MCF 10A (cell line): Measurements from ENCODE around the gene LYSMD1. TPM values are rescaled to one million over a fixed set of nuclear protein-coding genes. Genes with fewer than 3 reads are reported as not detected.

Experiments
- BruUV-seq: library from RNA; stranded (reverse); fragments of 400-500 nt; replicated peaks from 2 replicates; lab custom pipeline; 2021; lab: Mats Ljungman, UMichigan
- CTCF ChIA-PET: fragments of 300-600 bp; sonication (Branson Sonifier 250); formaldehyde crosslinking; extraction: SDS; loops from one replicate; lab custom pipeline; 2021; ENCODE audit warnings: antibody characterized with exemption, inconsistent platforms; lab: Yijun Ruan, JAX
- POLR2A ChIA-PET: fragments of 300-600, 350-650 bp; sonication (Branson Sonifier 250); formaldehyde crosslinking; extraction: SDS; loops from one replicate; lab custom pipeline; 2020; ENCODE audit warnings: antibody characterized with exemption, inconsistent platforms; lab: Yijun Ruan, JAX
- DNase-seq: peaks from one replicate; pipeline ENCODE4 v3.0.0-alpha.2; 2018; ENCODE audit not compliant: unreplicated experiment
- H3K27ac Mint-ChIP-seq: one replicate; pipeline ENCODE4 v1.8.0; 2022; ENCODE audit warnings: mild to moderate bottlenecking, low read depth, mixed read lengths; ENCODE audit not compliant: unreplicated experiment
- H3K27me3 Mint-ChIP-seq: one replicate; pipeline ENCODE4 v1.8.0; 2022; ENCODE audit warnings: mixed read lengths; ENCODE audit not compliant: insufficient read depth, unreplicated experiment
- H3K36me3 Mint-ChIP-seq: one replicate; pipeline ENCODE4 v1.8.0; 2022; ENCODE audit warnings: mild to moderate bottlenecking, moderate library complexity, mixed read lengths; ENCODE audit not compliant: insufficient read depth, unreplicated experiment
- H3K4me1 Mint-ChIP-seq: one replicate; pipeline ENCODE4 v1.8.0; 2022; ENCODE audit warnings: mixed read lengths; ENCODE audit not compliant: insufficient read depth, unreplicated experiment
- H3K4me3 Mint-ChIP-seq: one replicate; pipeline ENCODE4 v1.8.0; 2022; ENCODE audit warnings: mild to moderate bottlenecking, moderate library complexity, mixed read lengths; ENCODE audit not compliant: unreplicated experiment
- H3K9me3 Mint-ChIP-seq: one replicate; pipeline ENCODE4 v1.8.0; 2022; ENCODE audit warnings: mixed read lengths; ENCODE audit not compliant: unreplicated experiment
- intact Hi-C: fragments of 100-400 bp; cut with micrococcal nuclease; formaldehyde crosslinking; loops from 2 replicates; pipeline ENCODE4 v1.14.1; 2022
- total RNA-seq: library from RNA; stranded (reverse); gene quantifications from 2 replicates; pipeline ENCODE4 v1.2.3, GENCODE V29; 2022
- TF ChIP-seq, protein P1 (sequence below): fragments of 200-600 bp; IDR thresholded peaks from one replicate; pipeline ENCODE4 v1.8.0; 2022; ENCODE audit warnings: antibody characterized with exemption, mild to moderate bottlenecking; ENCODE audit not compliant: unreplicated experiment

LYSMD1 gene
- total RNA-seq, 1 experiment from 2014 or later: 14.4 TPM

DNA sequence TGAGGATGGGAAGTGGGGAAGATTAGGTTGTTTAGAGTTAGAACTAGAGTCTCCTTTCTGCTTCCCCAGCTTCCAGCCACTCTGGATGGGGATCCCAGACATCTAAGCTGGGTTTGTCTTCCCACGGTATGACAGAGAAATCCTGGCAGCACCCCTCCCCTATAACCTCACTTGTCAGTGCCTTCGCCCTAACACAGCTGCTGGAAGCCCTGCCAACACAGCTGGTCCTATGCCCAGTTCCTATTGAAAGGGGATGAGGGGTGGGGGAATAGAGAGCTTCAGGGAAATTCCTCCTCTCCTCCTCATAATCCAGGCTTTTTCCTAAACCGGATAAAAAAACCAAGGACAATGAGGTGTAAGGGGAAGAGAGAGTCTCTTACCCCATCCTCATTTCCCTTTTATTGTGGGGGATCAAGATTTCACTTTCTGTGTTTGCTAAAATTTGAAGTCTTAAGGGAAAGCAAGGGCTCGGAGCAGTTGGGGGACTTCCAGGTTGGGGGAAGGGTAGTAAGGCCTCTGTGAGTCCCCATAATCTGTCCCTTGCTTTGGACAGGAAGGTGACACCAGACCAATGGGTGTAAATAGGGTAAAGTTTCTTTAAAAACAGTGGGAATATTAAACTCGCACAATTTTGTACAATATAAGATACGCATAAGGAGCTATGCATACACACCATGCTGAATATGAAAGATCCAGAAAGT lies 9.5 kb upstream of the LYSMD1 start:
- Mint-ChIP-seq H3K4me1 (no peaks in the 10 kb centered on the region), H3K36me3 (peaks cover 63% of the 10 kb centered on the region), H3K9me3 (no peaks in the 10 kb centered on the region), H3K27me3 (no peaks in the 10 kb centered on the region), H3K4me3 (no peak overlapping the region), H3K27ac (peak overlapping the region; percentile 7)
- intact Hi-C loops: no loop called here
- BruUV-seq: no TSS peak
- ChIA-PET POLR2A (interaction anchor here (1.8 to 4.0 kb wide), 4 partner anchors 8 to 79 kb away, joined by 5 to 24 read pairs (median 12); partner anchors contain the start of genes LYSMD1, PSMD4, SCNM1 and VPS72), CTCF (interaction anchor here (0.5 to 1.3 kb wide), 12 partner anchors 10 to 195 kb away, joined by 3 to 5 read pairs (median 4); partner anchors contain the start of gene VPS72)
- no peak for DNase-seq
- TF ChIP-seq, protein P1, sequence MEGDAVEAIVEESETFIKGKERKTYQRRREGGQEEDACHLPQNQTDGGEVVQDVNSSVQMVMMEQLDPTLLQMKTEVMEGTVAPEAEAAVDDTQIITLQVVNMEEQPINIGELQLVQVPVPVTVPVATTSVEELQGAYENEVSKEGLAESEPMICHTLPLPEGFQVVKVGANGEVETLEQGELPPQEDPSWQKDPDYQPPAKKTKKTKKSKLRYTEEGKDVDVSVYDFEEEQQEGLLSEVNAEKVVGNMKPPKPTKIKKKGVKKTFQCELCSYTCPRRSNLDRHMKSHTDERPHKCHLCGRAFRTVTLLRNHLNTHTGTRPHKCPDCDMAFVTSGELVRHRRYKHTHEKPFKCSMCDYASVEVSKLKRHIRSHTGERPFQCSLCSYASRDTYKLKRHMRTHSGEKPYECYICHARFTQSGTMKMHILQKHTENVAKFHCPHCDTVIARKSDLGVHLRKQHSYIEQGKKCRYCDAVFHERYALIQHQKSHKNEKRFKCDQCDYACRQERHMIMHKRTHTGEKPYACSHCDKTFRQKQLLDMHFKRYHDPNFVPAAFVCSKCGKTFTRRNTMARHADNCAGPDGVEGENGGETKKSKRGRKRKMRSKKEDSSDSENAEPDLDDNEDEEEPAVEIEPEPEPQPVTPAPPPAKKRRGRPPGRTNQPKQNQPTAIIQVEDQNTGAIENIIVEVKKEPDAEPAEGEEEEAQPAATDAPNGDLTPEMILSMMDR: no peak

DNA sequence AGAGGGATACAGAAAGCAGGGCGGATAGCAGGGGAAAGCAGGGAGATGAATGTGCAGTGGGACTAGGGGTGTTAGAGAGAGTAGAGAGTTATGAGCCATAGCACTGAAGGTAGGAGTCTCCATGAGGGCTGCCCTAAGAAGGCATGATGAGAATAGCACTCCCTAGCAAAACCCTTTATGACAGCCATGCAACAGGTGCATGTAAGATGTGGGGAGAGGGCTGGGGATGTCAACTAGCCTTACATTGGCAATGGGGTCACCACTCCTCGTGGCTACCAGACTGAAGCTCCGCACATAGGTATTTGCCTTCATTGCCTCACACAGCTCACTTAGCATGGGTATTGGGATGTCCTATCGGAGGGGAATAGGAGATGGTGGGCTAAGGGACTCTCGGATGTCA lies 5.5 kb upstream of the LYSMD1 start:
- H3K4me3 Mint-ChIP-seq: no peak overlapping the region
- intact Hi-C loops: no loop called here
- ChIA-PET CTCF (interaction anchor here (0.5 to 2.0 kb wide), 13 partner anchors 16 to 608 kb away, joined by 3 to 7 read pairs (median 3); partner anchors contain the start of genes PI4KB, PSMB4 and PSMD4), POLR2A (interaction anchor here (0.6 to 2.3 kb wide), 2 partner anchors 18 to 1098 kb away, joined by 3 to 8 read pairs; partner anchors contain the start of gene VPS72)
- peaks cover 9% of the 10 kb centered on the region for H3K4me1 Mint-ChIP-seq
- TF ChIP-seq, protein P1: no peak
- peak overlapping the region; percentile 20 for H3K27ac Mint-ChIP-seq
- no peak for DNase-seq
- peaks cover 52% of the 10 kb centered on the region for H3K36me3 Mint-ChIP-seq
- no peaks in the 10 kb centered on the region for H3K27me3 Mint-ChIP-seq
- H3K9me3 Mint-ChIP-seq: no peaks in the 10 kb centered on the region
- BruUV-seq: no TSS peak

DNA sequence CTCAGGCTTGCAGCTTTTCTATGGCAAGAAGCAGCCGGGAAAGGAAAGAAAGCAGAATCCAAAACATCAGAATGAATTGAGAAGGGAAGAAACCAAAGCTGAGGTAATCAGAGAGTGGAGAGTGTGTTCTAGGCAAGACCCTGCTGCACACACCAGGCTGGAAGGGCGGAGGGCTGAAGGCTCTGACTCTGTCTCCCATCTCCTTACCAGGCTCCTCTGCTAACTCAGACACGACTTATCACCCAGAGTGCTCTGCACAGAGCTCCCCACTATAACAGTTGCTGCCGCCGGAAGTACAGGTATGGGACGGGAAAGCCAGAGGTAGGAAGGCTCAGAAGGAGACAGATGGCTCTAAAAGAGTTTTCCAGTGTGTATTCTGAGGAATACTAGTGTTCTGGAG lies 1.4 kb upstream of the LYSMD1 start:
- no peaks in the 10 kb centered on the region for H3K27me3 Mint-ChIP-seq
- peaks cover 25% of the 10 kb centered on the region for H3K4me1 Mint-ChIP-seq
- no TSS peak for BruUV-seq
- TF ChIP-seq, protein P1: no peak
- no peak for DNase-seq
- H3K4me3 Mint-ChIP-seq: peak overlapping the region; percentile 87
- H3K36me3 Mint-ChIP-seq: peaks cover 40% of the 10 kb centered on the region
- intact Hi-C loops: no loop called here
- CTCF ChIA-PET: interaction anchor here (0.6 to 1.9 kb wide), 6 partner anchors 21 to 596 kb away, joined by 3 to 6 read pairs (median 4); partner anchors contain the start of gene VPS72
- no peaks in the 10 kb centered on the region for H3K9me3 Mint-ChIP-seq
- POLR2A ChIA-PET: interaction anchor here (0.7 to 4.8 kb wide), 11 partner anchors 9 to 860 kb away, joined by 3 to 91 read pairs (median 10); partner anchors contain the start of genes C1orf56, MINDY1, PIP5K1A and SELENBP1
- H3K27ac Mint-ChIP-seq: peak overlapping the region; percentile 97

DNA sequence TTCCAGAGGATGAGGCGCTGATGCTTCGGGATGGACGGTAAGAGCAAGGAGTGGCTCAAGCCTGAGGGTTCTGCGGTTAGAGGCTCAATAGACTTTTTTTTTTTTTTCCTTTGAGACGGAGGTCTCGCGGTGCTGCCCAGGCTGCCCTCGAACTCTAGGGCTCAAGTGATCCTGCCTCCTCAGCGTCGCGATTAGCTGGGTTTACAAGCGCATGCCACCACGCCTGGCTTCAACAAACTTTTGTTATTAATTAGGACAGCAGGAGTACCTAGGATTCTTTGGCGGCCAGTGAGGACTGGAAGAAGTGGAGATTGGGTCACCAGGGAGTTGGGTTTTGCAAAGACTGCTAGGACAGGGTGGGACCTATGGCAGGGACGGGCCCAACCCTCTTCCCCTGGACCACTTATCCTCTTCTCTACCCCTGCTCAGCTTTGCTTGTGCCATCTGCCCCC lies 829 bp upstream of the LYSMD1 start:
- H3K4me1 Mint-ChIP-seq: peaks cover 25% of the 10 kb centered on the region
- POLR2A ChIA-PET: interaction anchor here (0.6 to 4.8 kb wide), 32 partner anchors 8 to 860 kb away, joined by 3 to 91 read pairs (median 4); partner anchors contain the start of genes C1orf56, MINDY1, PI4KB and PIP5K1A
- TF ChIP-seq, protein P1: no peak
- peak overlapping the region; percentile 87 for H3K4me3 Mint-ChIP-seq
- no TSS peak for BruUV-seq
- intact Hi-C loops: no loop called here
- CTCF ChIA-PET: interaction anchor here (0.5 to 2.4 kb wide), 8 partner anchors 21 to 596 kb away, joined by 3 to 12 read pairs (median 4); partner anchors contain the start of gene VPS72
- H3K9me3 Mint-ChIP-seq: no peaks in the 10 kb centered on the region
- no peaks in the 10 kb centered on the region for H3K27me3 Mint-ChIP-seq
- H3K27ac Mint-ChIP-seq: peak overlapping the region; percentile 97
- DNase-seq: peak; percentile 56
- peaks cover 36% of the 10 kb centered on the region for H3K36me3 Mint-ChIP-seq
